ENCODE results near the gene TRAF5. TPM values are rescaled to one million over a fixed set of nuclear protein-coding genes. Genes with fewer than 3 reads are reported as not detected.

TRAF5 gene
- total RNA-seq, 1 experiment from 2014 or later: 22.2 TPM

- TF ChIP-seq SMAD3 (CRISPR knock-in tag; IDR thresholded peaks at IDR 0.05; ENCODE audit: borderline replicate concordance): no peak
- TF ChIP-seq USF2 (CRISPR knock-in tag; IDR thresholded peaks at IDR 0.05): no peak
- no peak for TF ChIP-seq ZNF317 (CRISPR knock-in tag; IDR thresholded peaks at IDR 0.05; ENCODE audit: borderline replicate concordance, low read depth)
- TF ChIP-seq ZNF219 (CRISPR knock-in tag; IDR thresholded peaks at IDR 0.05; ENCODE audit: borderline replicate concordance): no peak
- no peak for TF ChIP-seq ZNF416 (CRISPR knock-in tag; IDR thresholded peaks at IDR 0.05)
- TF ChIP-seq STAT6 (CRISPR knock-in tag; conservative IDR thresholded peaks at IDR 0.05; ENCODE audit: low read depth): no peak
- no peak for TF ChIP-seq ZNF423 (CRISPR knock-in tag; IDR thresholded peaks at IDR 0.05)
- no peak for TF ChIP-seq NFYB (CRISPR knock-in tag; conservative IDR thresholded peaks at IDR 0.05; ENCODE audit: low read depth)
- no peak for TF ChIP-seq KAT7 (CRISPR knock-in tag; IDR thresholded peaks at IDR 0.05; ENCODE audit: borderline replicate concordance)
- TF ChIP-seq NR1H2 (CRISPR knock-in tag; IDR thresholded peaks at IDR 0.05): no peak
- TF ChIP-seq HMGA2 (CRISPR knock-in tag; IDR thresholded peaks at IDR 0.05): no peak
- TF ChIP-seq RELA (CRISPR knock-in tag; IDR thresholded peaks at IDR 0.05; ENCODE audit: borderline replicate concordance): no peak
- peaks cover 9% of the 10 kb centered on the region for H3K27me3 Mint-ChIP-seq (ENCODE audit: low read depth)
- DNase-seq (ENCODE audit: low spot score) (no peak), ATAC-seq (no peak)
- peaks cover 7% of the 10 kb centered on the region for H3K36me3 Mint-ChIP-seq
- H3K27ac Mint-ChIP-seq: peak overlapping the region; percentile 1; the same call in 1 of the 2 replicates
- ChIA-PET POLR2A (no interaction called here), CTCF (no interaction called here)
- peaks cover 22% of the 10 kb centered on the region for H3K4me1 Mint-ChIP-seq
- H3K4me3 Mint-ChIP-seq: no peak overlapping the region
- H3K9me3 Mint-ChIP-seq: peaks cover 4% of the 10 kb centered on the region; the same call in 1 of the 2 replicates
These were observed 94.3 kb downstream of the TRAF5 start for GRCh38 chr1:211420845-211421454.

GRCh38 chr1:211424018-211424417, 97.4 kb downstream of the TRAF5 start:
- no peaks in the 10 kb centered on the region for H3K27me3 Mint-ChIP-seq (ENCODE audit: low read depth)
- ChIA-PET CTCF (interaction anchor here (1.2 to 1.3 kb wide), 2 partner anchors 53 to 100 kb away, joined by 3 to 5 read pairs; no protein-coding TSS in a partner anchor), POLR2A (no interaction called here)
- peaks cover 12% of the 10 kb centered on the region for H3K4me1 Mint-ChIP-seq
- H3K36me3 Mint-ChIP-seq: no peaks in the 10 kb centered on the region
- no peak for ATAC-seq
- H3K4me3 Mint-ChIP-seq: no peak overlapping the region
- H3K9me3 Mint-ChIP-seq: no peaks in the 10 kb centered on the region
- no peak overlapping the region for H3K27ac Mint-ChIP-seq
- no peak for DNase-seq (ENCODE audit: low spot score)
- TF ChIP-seq ATF2 (CRISPR knock-in tag; IDR thresholded peaks at IDR 0.05; ENCODE audit: borderline replicate concordance, low read depth) (no peak), CREM (CRISPR knock-in tag; IDR thresholded peaks at IDR 0.05) (no peak), IRF1 (CRISPR knock-in tag; IDR thresholded peaks at IDR 0.05) (no peak), PRDM15 (CRISPR knock-in tag; IDR thresholded peaks at IDR 0.05) (no peak), ZNF532 (CRISPR knock-in tag; IDR thresholded peaks at IDR 0.05; ENCODE audit: borderline replicate concordance) (no peak), PREB (CRISPR knock-in tag; IDR thresholded peaks at IDR 0.05; ENCODE audit: borderline replicate concordance) (no peak), TEAD4 (CRISPR knock-in tag; IDR thresholded peaks at IDR 0.05) (no peak)
